Karpas-422 (cell line): Measurements from ENCODE around the gene NFKBIA. TPM values are rescaled to one million over a fixed set of nuclear protein-coding genes. Genes with fewer than 3 reads are reported as not detected.
"Not testable (repeated sequence)": the region's sequence is repeated elsewhere in the genome, so short reads cannot be mapped to it uniquely, and the experiment has no call there.

Experiments
- DNase-seq: peaks from one replicate; pipeline ENCODE4 v3.0.0-alpha.2; 2015
- H2AFZ ChIP-seq: fragments of 200-600 bp; sonication (generic); 2 replicates; pipeline ENCODE4 v1.6.1; 2014; ENCODE audit warnings: antibody characterized with exemption, low read length, mixed read lengths
- H3K27ac ChIP-seq: fragments of 200-600 bp; sonication (generic); 2 replicates; pipeline ENCODE4 v1.5.1; 2014; ENCODE audit warnings: mild to moderate bottlenecking, low read length, moderate library complexity
- H3K27me3 ChIP-seq: fragments of 200-600 bp; sonication (generic); 2 replicates; pipeline ENCODE4 v1.6.1; 2014; ENCODE audit warnings: low read length, mixed read lengths
- H3K36me3 ChIP-seq: fragments of 200-600 bp; sonication (generic); 2 replicates; pipeline ENCODE4 v1.6.1; 2014; ENCODE audit warnings: low read length, mixed read lengths; ENCODE audit not compliant: insufficient read depth
- H3K4me1 ChIP-seq: fragments of 200-600 bp; sonication (generic); 2 replicates; pipeline ENCODE4 v1.6.1; 2014; ENCODE audit warnings: mild to moderate bottlenecking, low read length, mixed read lengths
- H3K4me2 ChIP-seq: fragments of 200-600 bp; sonication (generic); 2 replicates; pipeline ENCODE4 v1.6.1; 2014; ENCODE audit warnings: low read length, low read depth, mild to moderate bottlenecking; ENCODE audit not compliant: poor library complexity, severe bottlenecking
- H3K4me3 ChIP-seq: fragments of 200-600 bp; sonication (generic); 2 replicates; pipeline ENCODE4 v1.5.1; 2014; ENCODE audit warnings: mild to moderate bottlenecking, antibody characterized with exemption, low read length, mixed read lengths
- H3K79me2 ChIP-seq: fragments of 200-600 bp; sonication (generic); 2 replicates; pipeline ENCODE4 v1.6.1; 2014; ENCODE audit warnings: mild to moderate bottlenecking, low read length, mixed read lengths
- H3K9ac ChIP-seq: fragments of 200-600 bp; sonication (generic); 2 replicates; pipeline ENCODE4 v1.6.0; 2014; ENCODE audit warnings: low read length
- H3K9me2 ChIP-seq: fragments of 200-600 bp; sonication (generic), shearing (Covaris generic); replicated peaks from 2 replicates; pipeline ENCODE4 v1.6.0; 2014; ENCODE audit warnings: mild to moderate bottlenecking, low read length, moderate library complexity; ENCODE audit not compliant: insufficient read depth
- H3K9me3 ChIP-seq: fragments of 300-700, 200-600 bp; sonication (generic); 2 replicates; pipeline ENCODE4 v1.6.1; 2014; ENCODE audit warnings: low read length, mixed read lengths
- H4K20me1 ChIP-seq: fragments of 200-600 bp; sonication (generic); 2 replicates; pipeline ENCODE4 v1.6.1; 2014; ENCODE audit warnings: mild to moderate bottlenecking, antibody characterized with exemption, low read length, low read depth; ENCODE audit not compliant: insufficient read depth
- total RNA-seq: library from RNA; depleted of rRNA; stranded (reverse); fragments of >200 nt; shearing (Covaris generic); gene quantifications from 2 replicates; pipeline ENCODE4 v1.2.3, GENCODE V29; 2014; ENCODE audit warnings: low replicate concordance

NFKBIA gene
- total RNA-seq, 1 experiment from 2014 or later: 27.6 TPM

- Histone ChIP-seq H3K9me2 (no peaks in the 10 kb centered on the region), H2AFZ (no peak overlapping the region), H4K20me1 (no peaks in the 10 kb centered on the region), H3K27me3 (no peaks in the 10 kb centered on the region), H3K9me3 (no peaks in the 10 kb centered on the region), H3K9ac (no peak overlapping the region), H3K27ac (no peak overlapping the region), H3K4me3 (no peak overlapping the region), H3K36me3 (no peaks in the 10 kb centered on the region), H3K79me2 (no peaks in the 10 kb centered on the region), H3K4me1 (peaks cover 11% of the 10 kb centered on the region), H3K4me2 (no peak overlapping the region)
- DNase-seq: no peak
These were observed 39.2 kb downstream of the NFKBIA start for GRCh38 chr14:35365130-35366055.

GRCh38 chr14:35362911-35363374 is 41.6 kb downstream of the NFKBIA start:
- H3K9me2 ChIP-seq: no peaks in the 10 kb centered on the region
- H3K27ac ChIP-seq: no peak overlapping the region
- peaks cover 10% of the 10 kb centered on the region for H3K4me1 ChIP-seq
- DNase-seq: no peak
- no peaks in the 10 kb centered on the region for H3K79me2 ChIP-seq
- H2AFZ ChIP-seq: no peak overlapping the region
- H3K9ac ChIP-seq: no peak overlapping the region
- H3K27me3 ChIP-seq: no peaks in the 10 kb centered on the region
- no peak overlapping the region for H3K4me2 ChIP-seq
- H3K36me3 ChIP-seq: no peaks in the 10 kb centered on the region
- no peaks in the 10 kb centered on the region for H4K20me1 ChIP-seq
- no peak overlapping the region for H3K4me3 ChIP-seq
- no peaks in the 10 kb centered on the region for H3K9me3 ChIP-seq

- H4K20me1 ChIP-seq: no peaks in the 10 kb centered on the region
- H3K79me2 ChIP-seq: no peaks in the 10 kb centered on the region
- H3K27me3 ChIP-seq: no peaks in the 10 kb centered on the region
- no peak overlapping the region for H3K27ac ChIP-seq
- H3K4me3 ChIP-seq: no peak overlapping the region
- H3K9ac ChIP-seq: no peak overlapping the region
- no peaks in the 10 kb centered on the region for H3K9me3 ChIP-seq
- H3K36me3 ChIP-seq: no peaks in the 10 kb centered on the region
- no peak overlapping the region for H3K4me2 ChIP-seq
- no peak for DNase-seq
- no peaks in the 10 kb centered on the region for H3K9me2 ChIP-seq
- H3K4me1 ChIP-seq: peaks cover 5% of the 10 kb centered on the region
- no peak overlapping the region for H2AFZ ChIP-seq
These were observed 42.1 kb downstream of the NFKBIA start for GRCh38 chr14:35362450-35362849.

- no peaks in the 10 kb centered on the region for H3K9me2 ChIP-seq
- no peak for DNase-seq
- no peak overlapping the region for H3K4me2 ChIP-seq
- no peaks in the 10 kb centered on the region for H3K36me3 ChIP-seq
- no peaks in the 10 kb centered on the region for H3K9me3 ChIP-seq
- no peaks in the 10 kb centered on the region for H4K20me1 ChIP-seq
- no peak overlapping the region for H3K4me3 ChIP-seq
- no peak overlapping the region for H3K9ac ChIP-seq
- no peaks in the 10 kb centered on the region for H3K27me3 ChIP-seq
- no peaks in the 10 kb centered on the region for H3K4me1 ChIP-seq
- no peak overlapping the region for H2AFZ ChIP-seq
- H3K27ac ChIP-seq: no peak overlapping the region
- H3K79me2 ChIP-seq: no peaks in the 10 kb centered on the region
These were observed 43.4 kb downstream of the NFKBIA start for GRCh38 chr14:35361141-35361480.

- H3K9me2 ChIP-seq, H2AFZ ChIP-seq, H3K9ac ChIP-seq, H3K36me3 ChIP-seq, H3K9me3 ChIP-seq, H3K79me2 ChIP-seq, H3K27ac ChIP-seq, H3K4me1 ChIP-seq, H3K27me3 ChIP-seq, H3K4me3 ChIP-seq, H3K4me2 ChIP-seq, DNase-seq, H4K20me1 ChIP-seq: not testable (repeated sequence)
These were observed 44.9 kb downstream of the NFKBIA start for GRCh38 chr14:35359655-35360054.

- Histone ChIP-seq H3K9me3 (no peaks in the 10 kb centered on the region), H2AFZ (no peak overlapping the region), H3K4me2 (no peak overlapping the region), H3K4me1 (peaks cover 7% of the 10 kb centered on the region), H3K9me2 (no peaks in the 10 kb centered on the region), H3K27ac (no peak overlapping the region), H3K9ac (no peak overlapping the region), H3K79me2 (no peaks in the 10 kb centered on the region), H3K4me3 (no peak overlapping the region), H3K27me3 (no peaks in the 10 kb centered on the region), H3K36me3 (no peaks in the 10 kb centered on the region), H4K20me1 (no peaks in the 10 kb centered on the region)
- DNase-seq: no peak
These were observed 48.3 kb downstream of the NFKBIA start for GRCh38 chr14:35355981-35356841.

GRCh38 chr14:35355235-35355634 is 49.3 kb downstream of the NFKBIA start:
- H3K9me3 ChIP-seq, DNase-seq, H3K27ac ChIP-seq, H3K27me3 ChIP-seq, H3K36me3 ChIP-seq, H3K4me3 ChIP-seq, H2AFZ ChIP-seq, H3K4me1 ChIP-seq, H4K20me1 ChIP-seq, H3K9ac ChIP-seq, H3K4me2 ChIP-seq, H3K79me2 ChIP-seq, H3K9me2 ChIP-seq: not testable (repeated sequence)

GRCh38 chr14:35353409-35354172 is 51.0 kb downstream of the NFKBIA start:
- Histone ChIP-seq H3K4me2 (no peak overlapping the region), H3K9me2 (no peaks in the 10 kb centered on the region), H3K27me3 (no peaks in the 10 kb centered on the region), H3K9me3 (no peaks in the 10 kb centered on the region), H3K4me3 (no peak overlapping the region), H4K20me1 (no peaks in the 10 kb centered on the region), H3K9ac (no peak overlapping the region), H3K4me1 (peaks cover 7% of the 10 kb centered on the region), H3K27ac (no peak overlapping the region), H2AFZ (no peak overlapping the region), H3K36me3 (no peaks in the 10 kb centered on the region), H3K79me2 (no peaks in the 10 kb centered on the region)
- no peak for DNase-seq
